Karpas-422 (cell line): ENCODE data around the gene UQCRC1. TPM values are rescaled to one million over a fixed set of nuclear protein-coding genes. Genes with fewer than 3 reads are reported as not detected.

Experiments
- DNase-seq: peaks from one replicate; pipeline ENCODE4 v3.0.0-alpha.2; 2015
- H2AFZ ChIP-seq: fragments of 200-600 bp; sonication (generic); 2 replicates; pipeline ENCODE4 v1.6.1; 2014; ENCODE audit warnings: antibody characterized with exemption, low read length, mixed read lengths
- H3K27ac ChIP-seq: fragments of 200-600 bp; sonication (generic); 2 replicates; pipeline ENCODE4 v1.5.1; 2014; ENCODE audit warnings: mild to moderate bottlenecking, low read length, moderate library complexity
- H3K27me3 ChIP-seq: fragments of 200-600 bp; sonication (generic); 2 replicates; pipeline ENCODE4 v1.6.1; 2014; ENCODE audit warnings: low read length, mixed read lengths
- H3K36me3 ChIP-seq: fragments of 200-600 bp; sonication (generic); 2 replicates; pipeline ENCODE4 v1.6.1; 2014; ENCODE audit warnings: low read length, mixed read lengths; ENCODE audit not compliant: insufficient read depth
- H3K4me1 ChIP-seq: fragments of 200-600 bp; sonication (generic); 2 replicates; pipeline ENCODE4 v1.6.1; 2014; ENCODE audit warnings: mild to moderate bottlenecking, low read length, mixed read lengths
- H3K4me2 ChIP-seq: fragments of 200-600 bp; sonication (generic); 2 replicates; pipeline ENCODE4 v1.6.1; 2014; ENCODE audit warnings: low read length, low read depth, mild to moderate bottlenecking; ENCODE audit not compliant: poor library complexity, severe bottlenecking
- H3K4me3 ChIP-seq: fragments of 200-600 bp; sonication (generic); 2 replicates; pipeline ENCODE4 v1.5.1; 2014; ENCODE audit warnings: mild to moderate bottlenecking, antibody characterized with exemption, low read length, mixed read lengths
- H3K79me2 ChIP-seq: fragments of 200-600 bp; sonication (generic); 2 replicates; pipeline ENCODE4 v1.6.1; 2014; ENCODE audit warnings: mild to moderate bottlenecking, low read length, mixed read lengths
- H3K9ac ChIP-seq: fragments of 200-600 bp; sonication (generic); 2 replicates; pipeline ENCODE4 v1.6.0; 2014; ENCODE audit warnings: low read length
- H3K9me2 ChIP-seq: fragments of 200-600 bp; sonication (generic), shearing (Covaris generic); replicated peaks from 2 replicates; pipeline ENCODE4 v1.6.0; 2014; ENCODE audit warnings: mild to moderate bottlenecking, low read length, moderate library complexity; ENCODE audit not compliant: insufficient read depth
- H3K9me3 ChIP-seq: fragments of 300-700, 200-600 bp; sonication (generic); 2 replicates; pipeline ENCODE4 v1.6.1; 2014; ENCODE audit warnings: low read length, mixed read lengths
- H4K20me1 ChIP-seq: fragments of 200-600 bp; sonication (generic); 2 replicates; pipeline ENCODE4 v1.6.1; 2014; ENCODE audit warnings: mild to moderate bottlenecking, antibody characterized with exemption, low read length, low read depth; ENCODE audit not compliant: insufficient read depth
- total RNA-seq: library from RNA; depleted of rRNA; stranded (reverse); fragments of >200 nt; shearing (Covaris generic); gene quantifications from 2 replicates; pipeline ENCODE4 v1.2.3, GENCODE V29; 2014; ENCODE audit warnings: low replicate concordance

The UQCRC1 gene
- total RNA-seq, 1 experiment from 2014 or later, result 80.3 TPM

- Histone ChIP-seq H3K27me3 (no peaks in the 10 kb centered on the region), H3K9me2 (no peaks in the 10 kb centered on the region), H3K27ac (no peak overlapping the region), H2AFZ (no peak overlapping the region), H3K9ac (no peak overlapping the region), H3K79me2 (no peaks in the 10 kb centered on the region), H3K36me3 (no peaks in the 10 kb centered on the region), H3K4me2 (no peak overlapping the region), H3K4me3 (no peak overlapping the region), H3K4me1 (peaks cover 22% of the 10 kb centered on the region), H3K9me3 (no peaks in the 10 kb centered on the region), H4K20me1 (no peaks in the 10 kb centered on the region)
- no peak for DNase-seq
Observed at GRCh38 chr3:48564667-48565066, 44.8 kb downstream of the UQCRC1 start.

GRCh38 chr3:48564022-48564421 is 45.4 kb downstream of the UQCRC1 start:
- no peak overlapping the region for H2AFZ ChIP-seq

GRCh38 chr3:48563382-48563918 is 46.0 kb downstream of the UQCRC1 start, which contains the start of gene UCN2:
Gene UCN2, minus strand, starts transcription at chr3:48563781. Its CDS starts 657 bp downstream, at chr3:48563124.
- Histone ChIP-seq H3K36me3 (no peaks in the 10 kb centered on the region), H3K4me2 (no peak within 1 kb of the TSS), H3K27ac (no peak within 1 kb of the TSS), H3K79me2 (no peaks in the 10 kb centered on the region), H3K9me3 (no peaks in the 10 kb centered on the region), H3K27me3 (no peaks in the 10 kb centered on the region), H3K9ac (no peak within 1 kb of the TSS), H4K20me1 (no peaks in the 10 kb centered on the region), H3K4me3 (no peak within 1 kb of the TSS), H3K9me2 (no peaks in the 10 kb centered on the region), H3K4me1 (peaks cover 25% of the 10 kb centered on the region), H2AFZ (no peak within 1 kb of the TSS)
- no peak for DNase-seq

More at GRCh38 chr3:48564022-48564421, 45.4 kb downstream of the UQCRC1 start:
- Histone ChIP-seq H3K4me3 (no peak overlapping the region), H3K9me3 (no peaks in the 10 kb centered on the region), H3K9ac (no peak overlapping the region), H3K4me2 (no peak overlapping the region), H3K4me1 (peaks cover 22% of the 10 kb centered on the region), H3K36me3 (no peaks in the 10 kb centered on the region), H3K9me2 (no peaks in the 10 kb centered on the region), H3K79me2 (no peaks in the 10 kb centered on the region), H3K27ac (no peak overlapping the region), H4K20me1 (no peaks in the 10 kb centered on the region), H3K27me3 (no peaks in the 10 kb centered on the region)
- DNase-seq, result no peak

- no peaks in the 10 kb centered on the region for H4K20me1 ChIP-seq
- H3K9me2 ChIP-seq, result no peaks in the 10 kb centered on the region
- H2AFZ ChIP-seq, result no peak overlapping the region
- H3K4me1 ChIP-seq, result peaks cover 34% of the 10 kb centered on the region
- no peak overlapping the region for H3K9ac ChIP-seq
- H3K4me2 ChIP-seq, result no peak overlapping the region
- H3K79me2 ChIP-seq, result no peaks in the 10 kb centered on the region
- no peak overlapping the region for H3K4me3 ChIP-seq
- DNase-seq, result no peak
- H3K9me3 ChIP-seq, result no peaks in the 10 kb centered on the region
- H3K36me3 ChIP-seq, result no peaks in the 10 kb centered on the region
- no peak overlapping the region for H3K27ac ChIP-seq
- H3K27me3 ChIP-seq, result no peaks in the 10 kb centered on the region
Observed at GRCh38 chr3:48562367-48563095, 46.9 kb downstream of the UQCRC1 start.

- Histone ChIP-seq H3K4me3 (no peak overlapping the region), H3K36me3 (no peaks in the 10 kb centered on the region), H4K20me1 (no peaks in the 10 kb centered on the region), H3K9me2 (no peaks in the 10 kb centered on the region), H3K9ac (no peak overlapping the region), H3K27ac (no peak overlapping the region), H2AFZ (no peak overlapping the region), H3K27me3 (no peaks in the 10 kb centered on the region), H3K4me2 (no peak overlapping the region), H3K79me2 (no peaks in the 10 kb centered on the region; the same call in 1 of the 2 replicates), H3K4me1 (peaks cover 39% of the 10 kb centered on the region), H3K9me3 (no peaks in the 10 kb centered on the region)
- DNase-seq, result peak; percentile 60
Observed at GRCh38 chr3:48561045-48561736, 48.3 kb downstream of the UQCRC1 start.

- Histone ChIP-seq H3K36me3 (no peaks in the 10 kb centered on the region), H3K9ac (peak overlapping the region; percentile 36; the same call in 1 of the 2 replicates), H3K4me1 (peaks cover 39% of the 10 kb centered on the region), H3K79me2 (peaks cover 5% of the 10 kb centered on the region; the same call in 1 of the 2 replicates), H3K4me2 (no peak overlapping the region), H3K9me2 (no peaks in the 10 kb centered on the region), H3K9me3 (no peaks in the 10 kb centered on the region), H3K27me3 (no peaks in the 10 kb centered on the region), H2AFZ (no peak overlapping the region), H3K27ac (no peak overlapping the region), H3K4me3 (no peak overlapping the region), H4K20me1 (no peaks in the 10 kb centered on the region)
- no peak for DNase-seq
Observed at GRCh38 chr3:48560648-48561018, 48.8 kb downstream of the UQCRC1 start.

GRCh38 chr3:48558493-48559134 is 50.8 kb downstream of the UQCRC1 start:
- no peak overlapping the region for H3K27ac ChIP-seq

More at GRCh38 chr3:48558493-48559134, 50.8 kb downstream of the UQCRC1 start:
- peak overlapping the region; percentile 37 for H3K9ac ChIP-seq
- H3K36me3 ChIP-seq, result peaks cover 8% of the 10 kb centered on the region; the same call in 1 of the 2 replicates
- H3K4me2 ChIP-seq, result peak overlapping the region; percentile 73
- no peak overlapping the region for H3K4me3 ChIP-seq
- no peaks in the 10 kb centered on the region for H4K20me1 ChIP-seq
- no peaks in the 10 kb centered on the region for H3K9me2 ChIP-seq
- H2AFZ ChIP-seq, result no peak overlapping the region; the same call in 1 of the 2 replicates
- H3K4me1 ChIP-seq, result peaks cover 53% of the 10 kb centered on the region
- no peaks in the 10 kb centered on the region for H3K9me3 ChIP-seq
- H3K27me3 ChIP-seq, result no peaks in the 10 kb centered on the region
- DNase-seq, result no peak
- H3K79me2 ChIP-seq, result peaks cover 21% of the 10 kb centered on the region
